Neural cell (in vitro differentiated cells): ENCODE data around the gene SHC2. TPM values are rescaled to one million over a fixed set of nuclear protein-coding genes. Genes with fewer than 3 reads are reported as not detected.

Experiments
- H2AFZ ChIP-seq: fragments of 200-600, 300-800 bp; sonication (generic), shearing (Covaris generic); 2 replicates; pipeline ENCODE4 v1.6.0; 2014; ENCODE audit warnings: low read depth, mild to moderate bottlenecking, antibody characterized with exemption, low read length, moderate library complexity
- H3F3A ChIP-seq: fragments of 200-600 bp; shearing (Covaris generic); 2 replicates; pipeline ENCODE4 v1.6.1; 2016; ENCODE audit warnings: mild to moderate bottlenecking, moderate library complexity, mixed read lengths, antibody characterized with exemption, low read length; ENCODE audit not compliant: insufficient read depth, poor library complexity, severe bottlenecking
- H3K27ac ChIP-seq: fragments of 200-600, 300-800 bp; sonication (generic), shearing (Covaris generic); 2 replicates; pipeline ENCODE4 v1.5.1; 2014; ENCODE audit warnings: mild to moderate bottlenecking, low read length, moderate library complexity
- H3K27me3 ChIP-seq: fragments of 300-800, 200-600 bp; sonication (generic), shearing (Covaris generic); 2 replicates; pipeline ENCODE4 v1.6.0; 2014; ENCODE audit warnings: mild to moderate bottlenecking, low read depth, low read length, moderate library complexity; ENCODE audit not compliant: insufficient read depth
- H3K36me3 ChIP-seq: fragments of 300-800, 200-600 bp; sonication (generic), shearing (Covaris generic); 2 replicates; pipeline ENCODE4 v1.5.1; 2014; ENCODE audit warnings: mild to moderate bottlenecking, antibody characterized with exemption, low read length, moderate library complexity; ENCODE audit not compliant: insufficient read depth
- H3K4me2 ChIP-seq: fragments of 300-800, 200-600 bp; sonication (generic), shearing (Covaris generic); 2 replicates; pipeline ENCODE4 v1.6.0; 2014; ENCODE audit warnings: mild to moderate bottlenecking, low read length
- H3K4me3 ChIP-seq: fragments of 300-800, 200-600 bp; sonication (generic), shearing (Covaris generic); 2 replicates; pipeline ENCODE4 v1.5.1; 2014; ENCODE audit warnings: mild to moderate bottlenecking, low read length, moderate library complexity
- H3K79me2 ChIP-seq: fragments of 200-600 bp; shearing (Covaris generic); replicated peaks from 2 replicates; pipeline ENCODE4 v1.6.0; 2014; ENCODE audit warnings: mild to moderate bottlenecking, low read length, moderate library complexity; ENCODE audit not compliant: insufficient read depth
- H3K9ac ChIP-seq: fragments of 300-800, 200-600 bp; sonication (generic), shearing (Covaris generic); 2 replicates; pipeline ENCODE4 v1.6.1; 2016; ENCODE audit warnings: mild to moderate bottlenecking, low read length, mixed read lengths
- H3K9me2 ChIP-seq: fragments of 200-600 bp; shearing (Covaris generic); 2 replicates; pipeline ENCODE4 v1.6.1; 2016; ENCODE audit warnings: mild to moderate bottlenecking, low read length, mixed read lengths; ENCODE audit not compliant: insufficient read depth
- H3K9me3 ChIP-seq: fragments of 200-600, 300-800 bp; sonication (generic), shearing (Covaris generic); 2 replicates; pipeline ENCODE4 v1.6.1; 2016; ENCODE audit warnings: mild to moderate bottlenecking, mixed run types, low read length, moderate library complexity, mixed read lengths
- H4K20me1 ChIP-seq: fragments of 200-600 bp; shearing (Covaris generic); 2 replicates; pipeline ENCODE4 v1.6.1; 2016; ENCODE audit warnings: mild to moderate bottlenecking, mixed run types; ENCODE audit not compliant: insufficient read depth
- CTCF ChIP-seq: fragments of 450-650 bp; IDR thresholded peaks from 2 replicates; pipeline ENCODE4 v1.5.1; 2014; ENCODE audit warnings: antibody characterized with exemption, mild to moderate bottlenecking, moderate library complexity; ENCODE audit not compliant: poor library complexity, severe bottlenecking
- EP300 ChIP-seq: fragments of 450-650 bp; conservative IDR thresholded peaks from 2 replicates; pipeline ENCODE4 v1.6.1; 2014; ENCODE audit warnings: antibody characterized with exemption, mild to moderate bottlenecking, moderate library complexity; ENCODE audit not compliant: poor library complexity, severe bottlenecking
- EZH2 ChIP-seq: fragments of 200-600, 300-800 bp; shearing (Covaris generic), sonication (generic); IDR thresholded peaks from 2 replicates; pipeline ENCODE4 v1.6.1; 2014; ENCODE audit warnings: antibody characterized with exemption, low read length, borderline replicate concordance, mild to moderate bottlenecking; ENCODE audit not compliant: insufficient read depth, poor library complexity, severe bottlenecking
- MXI1 ChIP-seq: fragments of 450-650 bp; conservative IDR thresholded peaks from 2 replicates; pipeline ENCODE4 v1.6.1; 2014; ENCODE audit warnings: antibody characterized with exemption, mild to moderate bottlenecking; ENCODE audit not compliant: poor library complexity, severe bottlenecking
- TAF1 ChIP-seq: IDR thresholded peaks from 2 replicates; pipeline ENCODE4 v1.6.1; 2012; ENCODE audit warnings: low read depth
- polyA plus RNA-seq: library from polyadenylated mRNA; depleted of rRNA; stranded (reverse); fragments of >200 nt; gene quantifications from 2 replicates; pipeline ENCODE4 v1.2.3, GENCODE V29; 2014

The SHC2 gene
- polyA plus RNA-seq, 1 donor from 2014 or later = 75.8 TPM

DNA sequence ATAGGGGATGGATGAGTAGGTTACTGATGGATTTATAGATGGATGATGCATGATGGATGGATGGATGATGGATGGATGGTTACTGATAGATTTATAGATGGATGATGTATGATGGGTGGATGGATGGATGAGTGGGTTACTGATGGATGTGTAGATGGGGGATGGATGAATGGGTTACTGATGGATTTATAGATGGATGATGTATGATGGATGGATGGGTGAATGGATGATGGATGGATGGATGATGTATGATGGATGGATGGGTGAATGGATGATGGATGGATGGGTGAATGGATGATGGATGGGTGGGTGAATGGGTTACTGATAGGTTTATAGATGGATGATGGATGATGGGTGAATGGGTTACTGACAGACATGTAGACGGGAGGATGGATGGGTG is 45.5 kb downstream of the SHC2 start:
- H3K4me3 ChIP-seq = no peak overlapping the region
- H2AFZ ChIP-seq = no peak overlapping the region
- no peaks in the 10 kb centered on the region for H3K9me3 ChIP-seq
- H3K27ac ChIP-seq = no peak overlapping the region
- H3K79me2 ChIP-seq = no peaks in the 10 kb centered on the region
- no peaks in the 10 kb centered on the region for H3K36me3 ChIP-seq
- no peaks in the 10 kb centered on the region for H3K27me3 ChIP-seq
- no peaks in the 10 kb centered on the region for H3F3A ChIP-seq
- no peaks in the 10 kb centered on the region for H3K9me2 ChIP-seq
- H3K9ac ChIP-seq = no peak overlapping the region
- no peak overlapping the region for H3K4me2 ChIP-seq
- no peaks in the 10 kb centered on the region for H4K20me1 ChIP-seq
- TF ChIP-seq EP300 = peak; percentile 81
- TF ChIP-seq CTCF = no peak

- Histone ChIP-seq H4K20me1 (no peaks in the 10 kb centered on the region), H2AFZ (no peak overlapping the region), H3F3A (no peaks in the 10 kb centered on the region), H3K79me2 (no peaks in the 10 kb centered on the region), H3K27me3 (no peaks in the 10 kb centered on the region), H3K36me3 (no peaks in the 10 kb centered on the region), H3K9ac (no peak overlapping the region), H3K4me2 (no peak overlapping the region), H3K4me3 (no peak overlapping the region), H3K27ac (no peak overlapping the region), H3K9me2 (no peaks in the 10 kb centered on the region), H3K9me3 (no peaks in the 10 kb centered on the region)
- TF ChIP-seq CTCF (no peak), TAF1 (no peak)
These were observed 46.9 kb downstream of the SHC2 start for GRCh38 chr19:413756-414420.

GRCh38 chr19:412356-413355 is 48.2 kb downstream of the SHC2 start:
- Histone ChIP-seq H3K9me3 (no peaks in the 10 kb centered on the region), H4K20me1 (no peaks in the 10 kb centered on the region), H2AFZ (no peak overlapping the region), H3K4me2 (no peak overlapping the region), H3K27me3 (no peaks in the 10 kb centered on the region), H3F3A (no peaks in the 10 kb centered on the region), H3K9me2 (no peaks in the 10 kb centered on the region), H3K9ac (no peak overlapping the region), H3K4me3 (no peak overlapping the region), H3K27ac (no peak overlapping the region), H3K36me3 (no peaks in the 10 kb centered on the region), H3K79me2 (peaks cover 2% of the 10 kb centered on the region)
- TF ChIP-seq CTCF (no peak), MXI1 (no peak), EP300 (no peak), EZH2 (no peak)
